Panc1 (cell line): ENCODE measurements around the gene MAST4. TPM values are rescaled to one million over a fixed set of nuclear protein-coding genes. Genes with fewer than 3 reads are reported as not detected.

ENCODE experiments used
- ATAC-seq: fragments of 200-7000 bp; cut with Tn5 transposase; 2 replicates; pipeline ENCODE4 v1.9.1; 2020; ENCODE audit warnings: mild to moderate bottlenecking, moderate library complexity
- BruUV-seq: library from RNA; stranded (reverse); fragments of 400-500 nt; replicated peaks from 2 replicates; lab custom pipeline; 2021; lab: Mats Ljungman, UMichigan
- CTCF ChIA-PET: fragments of 300-600 bp; sonication (Branson Sonifier 250); formaldehyde crosslinking; loops from one replicate; lab custom pipeline; 2022; ENCODE audit warnings: antibody characterized with exemption; lab: Charles Lee
- POLR2A ChIA-PET: fragments of 300-600 bp; sonication (Branson Sonifier 250); formaldehyde crosslinking; loops from one replicate; lab custom pipeline; 2022; ENCODE audit warnings: antibody characterized with exemption; lab: Charles Lee
- DNase-seq: peaks from one replicate; pipeline ENCODE4 v3.0.0-alpha.2; 2010; ENCODE audit warnings: low read depth, low spot score
- H3K27ac ChIP-seq: 2 replicates; pipeline ENCODE4 v1.5.1; 2011; ENCODE audit warnings: mild to moderate bottlenecking, low read length, inconsistent platforms
- H3K27me3 ChIP-seq: fragments of 200-500 bp; sonication (Bioruptor generic); 2 replicates; pipeline ENCODE4 v1.6.0; 2014; ENCODE audit warnings: low read length, inconsistent platforms; ENCODE audit not compliant: control insufficient read depth, insufficient read depth
- H3K36me3 ChIP-seq: fragments of 200-500 bp; sonication (Bioruptor generic); 2 replicates; pipeline ENCODE4 v1.5.1; 2014; ENCODE audit warnings: inconsistent platforms, mild to moderate bottlenecking, low read length, moderate library complexity; ENCODE audit not compliant: control insufficient read depth, insufficient read depth
- H3K4me1 ChIP-seq: 2 replicates; pipeline ENCODE4 v1.5.1; 2011; ENCODE audit warnings: inconsistent platforms, mild to moderate bottlenecking, low read length, moderate library complexity; ENCODE audit not compliant: control insufficient read depth, insufficient read depth
- H3K4me3 ChIP-seq, 2 experiments: 2 replicates each; pipeline ENCODE4 v1.5.1; 2011 to 2012; ENCODE audit warnings: low read depth in 2 of 2, low read length in 2 of 2, mild to moderate bottlenecking in 2 of 2, inconsistent platforms in 1 of 2, moderate library complexity in 1 of 2
- H3K9me3 ChIP-seq: fragments of 200-500 bp; sonication (Bioruptor generic); 2 replicates; pipeline ENCODE4 v1.5.1; 2014; ENCODE audit warnings: low read depth, mild to moderate bottlenecking, inconsistent platforms, low read length, moderate library complexity; ENCODE audit not compliant: control insufficient read depth, insufficient read depth
- POLR2AphosphoS5 ChIP-seq: IDR thresholded peaks from 2 replicates; pipeline ENCODE4 v1.6.1; 2012; ENCODE audit warnings: mild to moderate bottlenecking, low read depth, low read length, moderate library complexity
- SIN3A ChIP-seq: IDR thresholded peaks from 2 replicates; pipeline ENCODE4 v1.6.1; 2012; ENCODE audit warnings: low read depth, mild to moderate bottlenecking, low read length, moderate library complexity, borderline replicate concordance; ENCODE audit not compliant: insufficient read depth
- TCF7L2 ChIP-seq: IDR thresholded peaks from 2 replicates; pipeline ENCODE4 v1.6.1; 2011; ENCODE audit warnings: mild to moderate bottlenecking, low read depth, low read length, inconsistent platforms
- in situ Hi-C: cut with HindIII; loops from 2 replicates; pipeline ENCODE4 v1.10.0; 2016; ENCODE audit warnings: low sequenced_read_pairs, low pct_unique_long_range_greater_than_20kb
- intact Hi-C: fragments of 100-400 bp; cut with micrococcal nuclease; formaldehyde crosslinking; loops from one replicate; pipeline ENCODE4 v1.10.0; 2022; ENCODE audit not compliant: unreplicated experiment
- total RNA-seq: library from RNA; stranded (reverse); gene quantifications from one replicate; pipeline ENCODE4 v1.2.1, GENCODE V29; 2021; ENCODE audit not compliant: unreplicated experiment
- TF ChIP-seq, protein P1 (sequence below): fragments of 450-650 bp; IDR thresholded peaks from 2 replicates; pipeline ENCODE4 v1.5.1; 2017; ENCODE audit warnings: mild to moderate bottlenecking
- TF ChIP-seq, protein P2 (sequence below), 2 experiments: IDR thresholded peaks; 2 replicates each; pipeline ENCODE4 v1.6.1; 2011 to 2012; ENCODE audit warnings: low read depth in 2 of 2, control low read depth in 1 of 2, low read length in 1 of 2, mild to moderate bottlenecking in 1 of 2, moderate library complexity in 1 of 2; ENCODE audit not compliant: insufficient read depth in 1 of 2

Gene MAST4
- total RNA-seq, 1 experiment from 2014 or later, result 1.8 TPM

DNA sequence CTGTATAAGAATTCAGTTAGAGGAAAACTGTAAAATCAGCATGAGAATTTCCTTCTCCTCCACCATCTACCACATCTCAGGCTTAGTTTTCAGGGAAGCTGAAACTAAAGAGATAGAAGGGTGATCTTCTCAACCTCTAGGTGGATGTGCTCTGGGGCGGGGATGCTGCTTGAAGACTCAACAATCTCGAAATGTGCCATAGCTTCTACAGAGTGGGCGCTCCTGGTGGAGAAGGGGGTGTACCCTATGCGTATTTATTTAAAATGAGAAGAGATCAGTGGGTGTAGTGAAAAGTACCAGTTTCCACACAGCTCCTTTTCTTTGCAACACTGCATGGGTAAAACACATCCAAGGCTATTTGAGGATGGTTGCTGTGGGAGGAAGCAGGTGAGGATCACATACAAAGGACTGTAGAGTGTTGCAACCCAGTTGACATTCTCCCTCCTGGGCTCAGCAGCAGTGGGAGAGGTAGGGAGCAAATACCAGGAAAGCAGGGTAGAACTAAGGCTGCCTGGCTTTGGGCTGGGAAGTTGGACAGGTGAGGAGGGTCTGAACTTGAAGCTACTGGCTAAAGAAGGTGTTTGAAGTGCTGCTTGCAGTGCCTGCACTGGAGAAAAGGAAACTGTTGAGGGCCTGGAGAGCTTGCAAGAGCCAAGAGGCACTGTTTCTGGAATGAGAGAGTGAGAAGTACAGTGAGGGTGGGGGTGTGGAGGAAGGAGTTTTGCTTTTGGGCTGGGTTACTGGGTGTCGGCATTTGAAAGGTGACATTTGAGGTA lies 73.1 kb downstream of the MAST4 start:
- Histone ChIP-seq H3K4me3 (no peak overlapping the region), H3K27ac (no peak overlapping the region), H3K9me3 (no peaks in the 10 kb centered on the region), H3K4me1 (no peaks in the 10 kb centered on the region), H3K27me3 (peaks cover 21% of the 10 kb centered on the region), H3K36me3 (no peaks in the 10 kb centered on the region)
- ATAC-seq (no peak), DNase-seq (no peak)
- BruUV-seq, result no TSS peak
- ChIA-PET CTCF (no interaction called here), POLR2A (no interaction called here)
- intact Hi-C loops, result no loop called here
- in situ Hi-C loops, result no loop called here
- TF ChIP-seq, protein P1, sequence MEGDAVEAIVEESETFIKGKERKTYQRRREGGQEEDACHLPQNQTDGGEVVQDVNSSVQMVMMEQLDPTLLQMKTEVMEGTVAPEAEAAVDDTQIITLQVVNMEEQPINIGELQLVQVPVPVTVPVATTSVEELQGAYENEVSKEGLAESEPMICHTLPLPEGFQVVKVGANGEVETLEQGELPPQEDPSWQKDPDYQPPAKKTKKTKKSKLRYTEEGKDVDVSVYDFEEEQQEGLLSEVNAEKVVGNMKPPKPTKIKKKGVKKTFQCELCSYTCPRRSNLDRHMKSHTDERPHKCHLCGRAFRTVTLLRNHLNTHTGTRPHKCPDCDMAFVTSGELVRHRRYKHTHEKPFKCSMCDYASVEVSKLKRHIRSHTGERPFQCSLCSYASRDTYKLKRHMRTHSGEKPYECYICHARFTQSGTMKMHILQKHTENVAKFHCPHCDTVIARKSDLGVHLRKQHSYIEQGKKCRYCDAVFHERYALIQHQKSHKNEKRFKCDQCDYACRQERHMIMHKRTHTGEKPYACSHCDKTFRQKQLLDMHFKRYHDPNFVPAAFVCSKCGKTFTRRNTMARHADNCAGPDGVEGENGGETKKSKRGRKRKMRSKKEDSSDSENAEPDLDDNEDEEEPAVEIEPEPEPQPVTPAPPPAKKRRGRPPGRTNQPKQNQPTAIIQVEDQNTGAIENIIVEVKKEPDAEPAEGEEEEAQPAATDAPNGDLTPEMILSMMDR, result no peak
- no peak for TF ChIP-seq TCF7L2
- TF ChIP-seq SIN3A, result no peak
- TF ChIP-seq POLR2AphosphoS5, result no peak
- TF ChIP-seq, protein P2, sequence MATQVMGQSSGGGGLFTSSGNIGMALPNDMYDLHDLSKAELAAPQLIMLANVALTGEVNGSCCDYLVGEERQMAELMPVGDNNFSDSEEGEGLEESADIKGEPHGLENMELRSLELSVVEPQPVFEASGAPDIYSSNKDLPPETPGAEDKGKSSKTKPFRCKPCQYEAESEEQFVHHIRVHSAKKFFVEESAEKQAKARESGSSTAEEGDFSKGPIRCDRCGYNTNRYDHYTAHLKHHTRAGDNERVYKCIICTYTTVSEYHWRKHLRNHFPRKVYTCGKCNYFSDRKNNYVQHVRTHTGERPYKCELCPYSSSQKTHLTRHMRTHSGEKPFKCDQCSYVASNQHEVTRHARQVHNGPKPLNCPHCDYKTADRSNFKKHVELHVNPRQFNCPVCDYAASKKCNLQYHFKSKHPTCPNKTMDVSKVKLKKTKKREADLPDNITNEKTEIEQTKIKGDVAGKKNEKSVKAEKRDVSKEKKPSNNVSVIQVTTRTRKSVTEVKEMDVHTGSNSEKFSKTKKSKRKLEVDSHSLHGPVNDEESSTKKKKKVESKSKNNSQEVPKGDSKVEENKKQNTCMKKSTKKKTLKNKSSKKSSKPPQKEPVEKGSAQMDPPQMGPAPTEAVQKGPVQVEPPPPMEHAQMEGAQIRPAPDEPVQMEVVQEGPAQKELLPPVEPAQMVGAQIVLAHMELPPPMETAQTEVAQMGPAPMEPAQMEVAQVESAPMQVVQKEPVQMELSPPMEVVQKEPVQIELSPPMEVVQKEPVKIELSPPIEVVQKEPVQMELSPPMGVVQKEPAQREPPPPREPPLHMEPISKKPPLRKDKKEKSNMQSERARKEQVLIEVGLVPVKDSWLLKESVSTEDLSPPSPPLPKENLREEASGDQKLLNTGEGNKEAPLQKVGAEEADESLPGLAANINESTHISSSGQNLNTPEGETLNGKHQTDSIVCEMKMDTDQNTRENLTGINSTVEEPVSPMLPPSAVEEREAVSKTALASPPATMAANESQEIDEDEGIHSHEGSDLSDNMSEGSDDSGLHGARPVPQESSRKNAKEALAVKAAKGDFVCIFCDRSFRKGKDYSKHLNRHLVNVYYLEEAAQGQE (IDR thresholded peaks at IDR 0.05; ENCODE audit: insufficient read depth in 1 of 2, low read depth in 2 of 2, low read length in 1 of 2), result no peak

GRCh38 chr5:66669862-66670195 lies 73.6 kb downstream of the MAST4 start:
- H3K27ac ChIP-seq, result no peak overlapping the region
- no peaks in the 10 kb centered on the region for H3K4me1 ChIP-seq
- no peak overlapping the region for H3K4me3 ChIP-seq
- intact Hi-C loops (no loop called here), in situ Hi-C loops (no loop called here)
- DNase-seq (no peak), ATAC-seq (no peak)
- H3K36me3 ChIP-seq, result no peaks in the 10 kb centered on the region
- H3K9me3 ChIP-seq, result no peaks in the 10 kb centered on the region
- H3K27me3 ChIP-seq, result peaks cover 21% of the 10 kb centered on the region
- BruUV-seq, result no TSS peak
- POLR2A ChIA-PET, result no interaction called here
- TF ChIP-seq, protein P2 (IDR thresholded peaks at IDR 0.05; ENCODE audit: insufficient read depth in 1 of 2, low read depth in 2 of 2, low read length in 1 of 2), result no peak
- TF ChIP-seq TCF7L2, result no peak
- no peak for TF ChIP-seq SIN3A
- CTCF ChIA-PET, result no interaction called here
